OCI-LY1 (cell line): ENCODE results near the gene SS18L1.

ENCODE experiments used
- CTCF ChIP-seq: fragments of 200-600 bp; sonication (generic), shearing (Covaris generic); IDR thresholded peaks from 2 replicates; pipeline ENCODE4 v1.5.1; 2017; ENCODE audit warnings: mild to moderate bottlenecking, antibody characterized with exemption, low read length, moderate library complexity, mixed read lengths
- EZH2 ChIP-seq: fragments of 200-600 bp; sonication (generic), shearing (Covaris generic); IDR thresholded peaks from 2 replicates; pipeline ENCODE4 v1.8.0; 2017; ENCODE audit warnings: borderline replicate concordance, mixed run types, mild to moderate bottlenecking, antibody characterized with exemption, low read length, moderate library complexity, mixed read lengths

- TF ChIP-seq EZH2 (no peak), CTCF (no peak)
Observed at GRCh38 chr20:62186887-62187866, 43.6 kb downstream of the SS18L1 start.
